Suprapubic skin (tissue), 4 donors: Measurements from ENCODE around the gene PRSS16.

ENCODE experiments used
- EP300 ChIP-seq: sonication (generic); formaldehyde crosslinking; IDR thresholded peaks from one replicate; pipeline ENCODE4 v1.6.1; 2017; ENCODE audit warnings: antibody characterized with exemption
- POLR2A ChIP-seq, 2 donors: fragments of 450-650 bp; IDR thresholded peaks; one replicate each; pipeline ENCODE4 v1.6.1; 2017; ENCODE audit warnings: antibody characterized with exemption in 2 of 2, mild to moderate bottlenecking in 2 of 2, moderate library complexity in 2 of 2
- POLR2AphosphoS5 ChIP-seq, 3 donors: sonication (generic); formaldehyde crosslinking; IDR thresholded peaks; one replicate each; pipeline ENCODE4 v1.6.1; 2017; ENCODE audit warnings: antibody characterized with exemption in 3 of 3
- TF ChIP-seq, protein P1 (sequence below), 2 donors: fragments of 200-600 bp in 1 of 2; fragments of 450-650 bp in 1 of 2; sonication (generic) in 1 of 2; IDR thresholded peaks; one replicate each; pipeline ENCODE4 v1.5.1; 2016 to 2019; ENCODE audit warnings: antibody characterized with exemption in 2 of 2, mild to moderate bottlenecking in 1 of 2, moderate library complexity in 1 of 2

- TF ChIP-seq POLR2A (IDR thresholded peaks at IDR 0.05) (no peak), EP300 (no peak), POLR2AphosphoS5 (IDR thresholded peaks at IDR 0.05) (no peak)
- TF ChIP-seq, protein P1, sequence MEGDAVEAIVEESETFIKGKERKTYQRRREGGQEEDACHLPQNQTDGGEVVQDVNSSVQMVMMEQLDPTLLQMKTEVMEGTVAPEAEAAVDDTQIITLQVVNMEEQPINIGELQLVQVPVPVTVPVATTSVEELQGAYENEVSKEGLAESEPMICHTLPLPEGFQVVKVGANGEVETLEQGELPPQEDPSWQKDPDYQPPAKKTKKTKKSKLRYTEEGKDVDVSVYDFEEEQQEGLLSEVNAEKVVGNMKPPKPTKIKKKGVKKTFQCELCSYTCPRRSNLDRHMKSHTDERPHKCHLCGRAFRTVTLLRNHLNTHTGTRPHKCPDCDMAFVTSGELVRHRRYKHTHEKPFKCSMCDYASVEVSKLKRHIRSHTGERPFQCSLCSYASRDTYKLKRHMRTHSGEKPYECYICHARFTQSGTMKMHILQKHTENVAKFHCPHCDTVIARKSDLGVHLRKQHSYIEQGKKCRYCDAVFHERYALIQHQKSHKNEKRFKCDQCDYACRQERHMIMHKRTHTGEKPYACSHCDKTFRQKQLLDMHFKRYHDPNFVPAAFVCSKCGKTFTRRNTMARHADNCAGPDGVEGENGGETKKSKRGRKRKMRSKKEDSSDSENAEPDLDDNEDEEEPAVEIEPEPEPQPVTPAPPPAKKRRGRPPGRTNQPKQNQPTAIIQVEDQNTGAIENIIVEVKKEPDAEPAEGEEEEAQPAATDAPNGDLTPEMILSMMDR (IDR thresholded peaks at IDR 0.05), result no peak
Measured at GRCh38 chr6:27209659-27210269, 37.7 kb upstream of the PRSS16 start.
